Breast epithelium (tissue), 3 donors: ENCODE results near the gene WDR72.

Experiments used
- CTCF ChIP-seq, 3 donors: fragments of 450-650 bp; IDR thresholded peaks; one replicate each; pipeline ENCODE4 v1.5.1; 2016 to 2017; ENCODE audit warnings: antibody characterized with exemption in 3 of 3, mild to moderate bottlenecking in 3 of 3, moderate library complexity in 3 of 3
- POLR2A ChIP-seq: fragments of 450-650 bp; IDR thresholded peaks from one replicate; pipeline ENCODE4 v1.6.1; 2016; ENCODE audit warnings: antibody characterized with exemption, mild to moderate bottlenecking, moderate library complexity
- POLR2AphosphoS5 ChIP-seq, 3 donors: sonication (generic); formaldehyde crosslinking; IDR thresholded peaks; one replicate each; pipeline ENCODE4 v1.6.1; 2017; ENCODE audit warnings: antibody characterized with exemption in 3 of 3

- TF ChIP-seq CTCF (IDR thresholded peaks at IDR 0.05) (no peak), POLR2AphosphoS5 (IDR thresholded peaks at IDR 0.05) (no peak), POLR2A (no peak)
Measured at GRCh38 chr15:53758412-53758811, 1.1 kb downstream of the WDR72 start.
